Measurements from ENCODE around the gene ILF2.

ILF2 gene

GRCh38 chr1:153626477-153626903 is 44.3 kb downstream of the ILF2 start:
- no peak for DNase-seq

- DNase-seq = no peak
Measured at GRCh38 chr1:153624965-153625611, 45.7 kb downstream of the ILF2 start.

GRCh38 chr1:153623101-153623500 is 47.7 kb downstream of the ILF2 start:
- DNase-seq = no peak

GRCh38 chr1:153619171-153619570 is 51.6 kb downstream of the ILF2 start:
- no peak for DNase-seq

- DNase-seq = no peak
Measured at GRCh38 chr1:153617663-153618062, 53.1 kb downstream of the ILF2 start.

GRCh38 chr1:153616917-153617311 is 53.9 kb downstream of the ILF2 start:
- no peak for DNase-seq

GRCh38 chr1:153616144-153616916 is 54.5 kb downstream of the ILF2 start, which contains the start of gene S100A14:
Gene S100A14, minus strand, starts transcription at chr1:153616325. Its CDS starts 467 bp downstream, at chr1:153615858.
- no peak for DNase-seq

- no peak for DNase-seq
Measured at GRCh38 chr1:153615406-153615805, 55.4 kb downstream of the ILF2 start.

- DNase-seq = no peak
Measured at GRCh38 chr1:153614906-153615305, 55.9 kb downstream of the ILF2 start.

GRCh38 chr1:153614189-153614900 is 56.4 kb downstream of the ILF2 start:
- DNase-seq = no peak

GRCh38 chr1:153613406-153613805 is 57.4 kb downstream of the ILF2 start:
- DNase-seq = no peak

- no peak for DNase-seq
Measured at GRCh38 chr1:153612755-153613331, 58.0 kb downstream of the ILF2 start, which contains the start of gene S100A16. Gene S100A16, minus strand, starts transcription at chr1:153613137. Its CDS starts 4,986 bp downstream, at chr1:153608151.

GRCh38 chr1:153612111-153612754 is 58.6 kb downstream of the ILF2 start:
- no peak for DNase-seq
